NB4 (cell line): ENCODE results near the gene CAMTA1.

Experiments used
- MYC ChIP-seq: IDR thresholded peaks from 2 replicates; pipeline ENCODE4 v1.6.1; 2011; ENCODE audit warnings: low read depth, low read length
- POLR2A ChIP-seq: IDR thresholded peaks from 2 replicates; pipeline ENCODE4 v1.6.1; 2011; ENCODE audit warnings: mild to moderate bottlenecking; ENCODE audit not compliant: insufficient read length; ENCODE audit errors: extremely low read depth
- TF ChIP-seq, protein P1 (sequence below): IDR thresholded peaks from one replicate; pipeline ENCODE4 v1.5.1; 2012; ENCODE audit warnings: low read depth, low read length
- TF ChIP-seq, protein P2 (sequence below): IDR thresholded peaks from 2 replicates; pipeline ENCODE4 v1.6.1; 2011; ENCODE audit warnings: low read depth, low read length

DNA sequence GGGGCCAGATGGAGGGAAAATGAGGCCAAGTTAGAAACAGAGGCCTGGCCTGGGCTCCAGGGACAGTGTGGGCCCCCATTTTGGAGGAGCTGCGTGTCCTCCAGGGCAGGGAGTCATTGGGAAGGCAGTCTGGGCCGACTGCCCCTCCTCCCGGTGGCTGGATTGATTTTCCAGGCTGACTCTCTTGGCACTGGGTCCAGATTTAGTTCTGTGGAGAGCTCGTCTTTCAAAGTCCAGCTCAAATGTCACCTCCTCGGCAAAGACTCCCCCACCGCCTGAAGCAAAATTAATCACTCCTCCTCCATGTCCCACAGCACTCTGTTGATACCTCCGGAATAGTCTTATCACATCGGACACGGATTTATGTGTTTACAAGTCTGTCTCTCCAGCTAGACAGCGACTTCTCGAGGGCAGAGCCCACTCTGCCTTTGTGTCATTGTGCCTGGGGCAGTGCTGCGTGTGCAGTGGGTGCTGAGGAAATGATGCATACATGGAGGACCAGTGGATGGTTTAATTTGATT is 175.1 kb downstream of the CAMTA1 start:
- TF ChIP-seq, protein P1, sequence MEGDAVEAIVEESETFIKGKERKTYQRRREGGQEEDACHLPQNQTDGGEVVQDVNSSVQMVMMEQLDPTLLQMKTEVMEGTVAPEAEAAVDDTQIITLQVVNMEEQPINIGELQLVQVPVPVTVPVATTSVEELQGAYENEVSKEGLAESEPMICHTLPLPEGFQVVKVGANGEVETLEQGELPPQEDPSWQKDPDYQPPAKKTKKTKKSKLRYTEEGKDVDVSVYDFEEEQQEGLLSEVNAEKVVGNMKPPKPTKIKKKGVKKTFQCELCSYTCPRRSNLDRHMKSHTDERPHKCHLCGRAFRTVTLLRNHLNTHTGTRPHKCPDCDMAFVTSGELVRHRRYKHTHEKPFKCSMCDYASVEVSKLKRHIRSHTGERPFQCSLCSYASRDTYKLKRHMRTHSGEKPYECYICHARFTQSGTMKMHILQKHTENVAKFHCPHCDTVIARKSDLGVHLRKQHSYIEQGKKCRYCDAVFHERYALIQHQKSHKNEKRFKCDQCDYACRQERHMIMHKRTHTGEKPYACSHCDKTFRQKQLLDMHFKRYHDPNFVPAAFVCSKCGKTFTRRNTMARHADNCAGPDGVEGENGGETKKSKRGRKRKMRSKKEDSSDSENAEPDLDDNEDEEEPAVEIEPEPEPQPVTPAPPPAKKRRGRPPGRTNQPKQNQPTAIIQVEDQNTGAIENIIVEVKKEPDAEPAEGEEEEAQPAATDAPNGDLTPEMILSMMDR, result no peak
- TF ChIP-seq POLR2A (no peak), MYC (no peak)
- TF ChIP-seq, protein P2, sequence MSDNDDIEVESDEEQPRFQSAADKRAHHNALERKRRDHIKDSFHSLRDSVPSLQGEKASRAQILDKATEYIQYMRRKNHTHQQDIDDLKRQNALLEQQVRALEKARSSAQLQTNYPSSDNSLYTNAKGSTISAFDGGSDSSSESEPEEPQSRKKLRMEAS, result no peak
